Measurements from ENCODE around the gene OSTC. TPM values are rescaled to one million over a fixed set of nuclear protein-coding genes. Genes with fewer than 3 reads are reported as not detected.

OSTC gene

Small RNA genes lying within 50 kb of the gene (small RNA-seq; reads per million reads assigned to genes)
- not detected for gene RNU6-431P

Data from skeletal muscle satellite cell (primary cell).